Mammary epithelial cell (primary cell): ENCODE data around the gene CTSW.
"Not testable (repeated sequence)": the region's sequence is repeated elsewhere in the genome, so short reads cannot be mapped to it uniquely, and the experiment has no call there.

Experiments used
- CTCF ChIP-seq, 2 donors: IDR thresholded peaks in 1 of 2; conservative IDR thresholded peaks in 1 of 2; 2 replicates each; pipeline ENCODE4 v1.5.1; 2011 to 2012; ENCODE audit warnings: inconsistent platforms in 2 of 2, low read length in 2 of 2, mild to moderate bottlenecking in 2 of 2, control low read depth in 1 of 2, low read depth in 1 of 2; ENCODE audit not compliant: insufficient read depth in 1 of 2; ENCODE audit errors: extremely low read depth in 1 of 2
- EZH2 ChIP-seq: IDR thresholded peaks from 2 replicates; pipeline ENCODE4 v1.6.1; 2012; ENCODE audit warnings: low read length, inconsistent platforms, borderline replicate concordance

GRCh38 chr11:65848693-65849092 lies 30.9 kb upstream of the CTSW start:
- not testable (repeated sequence) for TF ChIP-seq EZH2; CTCF (conservative IDR thresholded peaks at IDR 0.05 in 1 of 2, IDR thresholded peaks at IDR 0.05 in 1 of 2; ENCODE audit: extremely low read depth in 1 of 2, insufficient read depth in 1 of 2, low read depth in 1 of 2, low read length in 2 of 2)
